SH-SY5Y (cell line): Measurements from ENCODE around the gene POU6F2.

Source experiments
- GATA2 ChIP-seq: IDR thresholded peaks from 2 replicates; pipeline ENCODE4 v1.6.1; 2011; ENCODE audit warnings: mild to moderate bottlenecking, low read depth, low read length
- GATA3 ChIP-seq: IDR thresholded peaks from 2 replicates; pipeline ENCODE4 v1.6.1; 2011; ENCODE audit warnings: low read depth, mild to moderate bottlenecking, low read length, moderate library complexity

- TF ChIP-seq GATA3, result no peak
- TF ChIP-seq GATA2, result no peak
These were observed 538.0 kb downstream of the POU6F2 start for GRCh38 chr7:39515534-39516228.
